ENCODE data around the gene ACSL5. TPM values are rescaled to one million over a fixed set of nuclear protein-coding genes. Genes with fewer than 3 reads are reported as not detected.

Gene ACSL5
- total and polyA plus RNA-seq, 2 of the 4 experiments (the other 2 are of a cell fraction) = 0.87 to 1.3 TPM

GRCh38 chr10:112366992-112367391 lies 6.9 kb upstream of the ACSL5 start:
- Histone ChIP-seq H2BK120ac (ENCODE audit: low read depth, low read length) (no peak overlapping the region), H3K56ac (ENCODE audit: extremely low read depth, insufficient read depth, low read length) (no peak overlapping the region), H3K79me1 (ENCODE audit: low read depth in 1 of 2, low read length in 2 of 2) (no peaks in the 10 kb centered on the region), H3K27ac (ENCODE audit: insufficient read depth, low read length) (no peak overlapping the region), H2BK15ac (ENCODE audit: low read depth, low read length) (no peak overlapping the region), H3K9me3 (ENCODE audit: control insufficient read depth, insufficient read depth, low read length) (no peaks in the 10 kb centered on the region), H3K9ac (ENCODE audit: low read depth, low read length) (no peak overlapping the region), H3K4me1 (ENCODE audit: control insufficient read depth, insufficient read depth, low read length) (0 out of 2 replicates have a peak, but pooled peaks cover 1% of the 10 kb centered on the region), H2BK20ac (ENCODE audit: low read depth, low read length) (no peak overlapping the region), H4K91ac (ENCODE audit: insufficient read depth, low read depth, low read length) (no peak overlapping the region), H3K18ac (ENCODE audit: low read depth, low read length) (no peak overlapping the region), H3K4ac (ENCODE audit: low read depth, low read length) (no peak overlapping the region), H3K9me1 (ENCODE audit: insufficient read depth, low read length) (no peaks in the 10 kb centered on the region), H4K8ac (ENCODE audit: low read depth in 2 of 2, low read length in 2 of 2) (no peak overlapping the region), H3K4me3 (ENCODE audit: insufficient read depth, low read depth, low read length) (no peak overlapping the region), H3K36me3 (ENCODE audit: control insufficient read depth, insufficient read depth, low read length) (no peaks in the 10 kb centered on the region), H2BK5ac (ENCODE audit: low read depth, low read length, poor library complexity, severe bottlenecking) (no peak overlapping the region), H4K5ac (ENCODE audit: low read depth, low read length) (no peak overlapping the region), H3K4me2 (ENCODE audit: low read depth, low read length) (no peak overlapping the region), H3K14ac (replicated peaks; ENCODE audit: low read depth, low read length) (no peak overlapping the region), H3K23ac (ENCODE audit: low read depth, low read length) (no peak overlapping the region), H4K20me1 (ENCODE audit: insufficient read depth, low read length) (no peaks in the 10 kb centered on the region), H3K27me3 (ENCODE audit: control insufficient read depth, insufficient read depth, low read length) (peaks cover 1% of the 10 kb centered on the region), H2AK9ac (replicated peaks; ENCODE audit: low read depth, low read length, poor library complexity) (no peak overlapping the region), H2AFZ (replicated peaks; ENCODE audit: low read length, poor library complexity) (no peak overlapping the region), H2AK5ac (ENCODE audit: low read depth, low read length) (no peak overlapping the region)
- in situ Hi-C loops (cut with MboI; ENCODE audit: low sequenced_read_pairs) = no loop called here
- BruUV-seq (replicated peaks) = no TSS peak
- POLR2A ChIA-PET (ENCODE audit: unreplicated experiment) = no interaction called here
- DNase-seq = no peak
- dilution Hi-C loops (cut with HindIII; ENCODE audit: low sequenced_read_pairs, unreplicated experiment) = no loop called here
- no peak for TF ChIP-seq MAZ (IDR thresholded peaks at IDR 0.05; ENCODE audit: borderline replicate concordance, low read depth, low read length)
- no peak for TF ChIP-seq FOS (IDR thresholded peaks at IDR 0.05; ENCODE audit: low read depth, low read length)
- no peak for TF ChIP-seq CHD1 (IDR thresholded peaks at IDR 0.05; ENCODE audit: low read depth, low read length)
- no peak for TF ChIP-seq NFE2L2 (IDR thresholded peaks at IDR 0.05; ENCODE audit: low read depth, low read length)
- TF ChIP-seq ELK1 (IDR thresholded peaks at IDR 0.05; ENCODE audit: borderline replicate concordance, low read depth, low read length) = no peak
- no peak for TF ChIP-seq SMC3 (IDR thresholded peaks at IDR 0.05; ENCODE audit: low read depth, low read length)
- no peak for TF ChIP-seq CEBPB (IDR thresholded peaks at IDR 0.05; ENCODE audit: low read depth, low read length)
- TF ChIP-seq, protein P1, sequence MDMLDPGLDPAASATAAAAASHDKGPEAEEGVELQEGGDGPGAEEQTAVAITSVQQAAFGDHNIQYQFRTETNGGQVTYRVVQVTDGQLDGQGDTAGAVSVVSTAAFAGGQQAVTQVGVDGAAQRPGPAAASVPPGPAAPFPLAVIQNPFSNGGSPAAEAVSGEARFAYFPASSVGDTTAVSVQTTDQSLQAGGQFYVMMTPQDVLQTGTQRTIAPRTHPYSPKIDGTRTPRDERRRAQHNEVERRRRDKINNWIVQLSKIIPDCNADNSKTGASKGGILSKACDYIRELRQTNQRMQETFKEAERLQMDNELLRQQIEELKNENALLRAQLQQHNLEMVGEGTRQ (IDR thresholded peaks at IDR 0.05; ENCODE audit: low read depth, low read length) = no peak
- TF ChIP-seq MAFK (IDR thresholded peaks at IDR 0.05; ENCODE audit: low read depth, low read length) = no peak
- TF ChIP-seq RFX5 (IDR thresholded peaks at IDR 0.05; ENCODE audit: low read depth, low read length) = no peak
- no peak for TF ChIP-seq RCOR1 (IDR thresholded peaks at IDR 0.05; ENCODE audit: insufficient replicate concordance, low read length)
- no CpG with 5 or more reads among the region's 3 CpGs for WGBS, 2 experiments (ENCODE audit: extremely low coverage in 2 of 2, insufficient read length in 1 of 2)
- intact Hi-C loops (cut with micrococcal nuclease) = no loop called here
- CTCF ChIA-PET = no interaction called here
- peak; percentile 40; the same call in 1 of the 2 replicates for ATAC-seq (ENCODE audit: low read depth)

Data from IMR-90 (cell line).